Testis (tissue), 2 donors: ENCODE data around the gene CPAMD8.

ENCODE experiments used
- POLR2A ChIP-seq: fragments of 450-650 bp; IDR thresholded peaks from one replicate; pipeline ENCODE4 v1.6.1; 2017; ENCODE audit warnings: antibody characterized with exemption, mild to moderate bottlenecking, moderate library complexity
- TF ChIP-seq, protein P1 (sequence below), 3 experiments: fragments of 450-650 bp in 2 of 3; fragments of 200-600 bp in 1 of 3; sonication (generic) in 1 of 3; IDR thresholded peaks; one replicate each; pipeline ENCODE4 v1.5.1; 2016 to 2019; ENCODE audit warnings: antibody characterized with exemption in 3 of 3, mild to moderate bottlenecking in 2 of 3, moderate library complexity in 1 of 3

DNA sequence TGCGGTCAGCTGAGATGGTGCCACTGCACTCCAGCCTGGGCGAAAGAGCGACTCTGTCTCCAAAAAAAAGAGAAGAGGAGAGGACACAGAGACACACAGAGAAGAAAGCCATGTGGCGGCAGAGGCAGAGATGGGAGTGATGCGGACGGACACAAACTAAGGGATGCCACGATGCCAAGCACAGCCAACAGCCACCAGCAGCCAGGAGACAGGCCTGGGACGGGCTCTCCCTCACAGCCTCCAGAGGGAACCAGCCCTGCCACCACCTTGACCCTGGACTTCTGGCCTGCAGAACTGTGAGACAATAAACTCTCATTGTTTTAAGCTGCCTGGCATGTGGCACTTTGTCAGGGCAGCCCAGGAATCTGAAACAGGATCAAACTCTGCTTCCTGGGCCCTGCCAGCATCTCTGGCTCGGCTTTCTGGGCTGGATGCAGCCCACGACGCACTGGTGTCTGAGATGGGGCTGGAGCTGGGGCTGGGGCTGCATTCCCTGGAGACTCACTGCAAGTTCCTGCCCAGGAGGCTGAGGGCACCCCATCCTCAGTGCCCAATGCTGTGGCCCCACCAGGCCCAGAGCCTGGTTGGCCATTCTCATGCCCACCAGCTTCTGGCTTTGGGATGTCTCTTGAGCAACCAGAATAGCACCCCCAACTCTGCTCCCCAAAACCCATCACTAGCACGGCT, 134.8 kb downstream of the CPAMD8 start:
- no peak for TF ChIP-seq POLR2A
- TF ChIP-seq, protein P1, sequence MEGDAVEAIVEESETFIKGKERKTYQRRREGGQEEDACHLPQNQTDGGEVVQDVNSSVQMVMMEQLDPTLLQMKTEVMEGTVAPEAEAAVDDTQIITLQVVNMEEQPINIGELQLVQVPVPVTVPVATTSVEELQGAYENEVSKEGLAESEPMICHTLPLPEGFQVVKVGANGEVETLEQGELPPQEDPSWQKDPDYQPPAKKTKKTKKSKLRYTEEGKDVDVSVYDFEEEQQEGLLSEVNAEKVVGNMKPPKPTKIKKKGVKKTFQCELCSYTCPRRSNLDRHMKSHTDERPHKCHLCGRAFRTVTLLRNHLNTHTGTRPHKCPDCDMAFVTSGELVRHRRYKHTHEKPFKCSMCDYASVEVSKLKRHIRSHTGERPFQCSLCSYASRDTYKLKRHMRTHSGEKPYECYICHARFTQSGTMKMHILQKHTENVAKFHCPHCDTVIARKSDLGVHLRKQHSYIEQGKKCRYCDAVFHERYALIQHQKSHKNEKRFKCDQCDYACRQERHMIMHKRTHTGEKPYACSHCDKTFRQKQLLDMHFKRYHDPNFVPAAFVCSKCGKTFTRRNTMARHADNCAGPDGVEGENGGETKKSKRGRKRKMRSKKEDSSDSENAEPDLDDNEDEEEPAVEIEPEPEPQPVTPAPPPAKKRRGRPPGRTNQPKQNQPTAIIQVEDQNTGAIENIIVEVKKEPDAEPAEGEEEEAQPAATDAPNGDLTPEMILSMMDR (IDR thresholded peaks at IDR 0.05), result no peak
